Aorta (tissue), 5 donors: ENCODE results near the gene FREY1. TPM values are rescaled to one million over a fixed set of nuclear protein-coding genes. Genes with fewer than 3 reads are reported as not detected.
A peak's percentile ranks its signal among the peaks of the same experiment; 100 is the strongest.

ENCODE experiments used
- ATAC-seq: fragments of 200-7000 bp; cut with Tn5 transposase; one replicate; pipeline ENCODE4 v1.9.1; 2022; ENCODE audit warnings: moderate library complexity; ENCODE audit not compliant: low FRiP score
- DNase-seq, 2 donors: peaks; one replicate each; pipeline ENCODE4 v3.0.0-alpha.2; 2020
- H3K27ac ChIP-seq, 2 donors: one replicate each; pipeline ENCODE4 v1.5.1; 2013; ENCODE audit warnings: low read length in 2 of 2, mild to moderate bottlenecking in 2 of 2, moderate library complexity in 2 of 2, control low read depth in 1 of 2, inconsistent platforms in 1 of 2, low read depth in 1 of 2
- H3K27me3 ChIP-seq, 2 donors: one replicate each; pipeline ENCODE4 v1.6.1; 2013; ENCODE audit warnings: control low read depth in 1 of 2, low read length in 1 of 2, mild to moderate bottlenecking in 1 of 2, moderate library complexity in 1 of 2; ENCODE audit not compliant: insufficient read depth in 2 of 2, control insufficient read depth in 1 of 2
- H3K36me3 ChIP-seq, 2 donors: one replicate each; pipeline ENCODE4 v1.6.1; 2013; ENCODE audit warnings: control low read depth in 1 of 2, low read length in 1 of 2, mild to moderate bottlenecking in 1 of 2; ENCODE audit not compliant: insufficient read depth in 2 of 2, control insufficient read depth in 1 of 2
- H3K4me1 ChIP-seq, 2 donors: one replicate each; pipeline ENCODE4 v1.6.1; 2013; ENCODE audit warnings: low read length in 2 of 2, control low read depth in 1 of 2, mild to moderate bottlenecking in 1 of 2, moderate library complexity in 1 of 2; ENCODE audit not compliant: insufficient read depth in 2 of 2, control insufficient read depth in 1 of 2
- H3K4me3 ChIP-seq, 2 donors: one replicate each; pipeline ENCODE4 v1.5.1; 2013; ENCODE audit warnings: low read length in 2 of 2, control low read depth in 1 of 2, mild to moderate bottlenecking in 1 of 2
- H3K9me3 ChIP-seq: one replicate; pipeline ENCODE4 v1.6.1; 2013; ENCODE audit warnings: mild to moderate bottlenecking, low read length; ENCODE audit not compliant: control insufficient read depth
- whole genome bisulfite sequencing, 2 donors: extraction: QIAGEN DNeasy Blood & Tissue Kit; methylation state at CpG; one replicate each; pipeline ENCODE4 v1.1.7; 2013; 5-methylcytosine and 5-hydroxymethylcytosine counted together
- intact Hi-C, 2 donors: fragments of 100-400 bp; cut with DNase I; formaldehyde crosslinking; loops; one replicate each; pipeline versions ENCODE4 v1.14.2 to v1.15.0; 2022
- polyA plus RNA-seq, 2 donors: library from polyadenylated mRNA; stranded (reverse); fragments of 200-250 nt; gene quantifications; one replicate each; pipeline ENCODE4 v1.2.3, GENCODE V29; 2013
- total RNA-seq, 2 donors: library from RNA; stranded (reverse); fragmentation: NEBNext Ultra II Directional; extraction: Animal tissue kit (Norgen Biotek cat#: 25700); gene quantifications; one replicate each; pipeline ENCODE4 v1.2.1, GENCODE V29; 2021
- donor health status: healthy with polysubstance abuse.
- donor health status: Bipolar disorder and iron deficiency.
- donor health status: DM: no; HTN: no; CAD: no.
- donor health status: DM: no; HTN: no; CAD: no.
- donor health status: DM: yes; HTN: yes; CAD: no.

FREY1 gene
- total and polyA plus RNA-seq, 4 donors = 0.65 to 0.87 TPM; not detected in 2

- no peak for DNase-seq
- Histone ChIP-seq H3K36me3 (peaks cover 0 to 7% of the 10 kb centered on the region in 2 donors), H3K4me1 (peaks cover 0 to 2% of the 10 kb centered on the region in 2 donors), H3K9me3 (no peaks in the 10 kb centered on the region), H3K27ac (no peak overlapping the region), H3K4me3 (no peak overlapping the region), H3K27me3 (no peaks in the 10 kb centered on the region)
- no peak for ATAC-seq
- WGBS, 2 donors = 74 to 77% methylated on average over 6 of the region's 6 CpGs
- intact Hi-C loops = no loop called here
Observed at GRCh38 chr11:45881708-45882368, 25.2 kb downstream of the FREY1 start.

GRCh38 chr11:45880772-45881570, 26.1 kb downstream of the FREY1 start:
- 79 to 83% methylated on average over 15 of the region's 15 CpGs for WGBS, 2 donors
- H3K4me3 ChIP-seq = no peak overlapping the region
- ATAC-seq = no peak
- no peak for DNase-seq
- peaks cover 0 to 7% of the 10 kb centered on the region in 2 donors for H3K36me3 ChIP-seq
- no peak overlapping the region for H3K27ac ChIP-seq
- H3K27me3 ChIP-seq = no peaks in the 10 kb centered on the region
- H3K4me1 ChIP-seq = peaks cover 0 to 2% of the 10 kb centered on the region in 2 donors
- H3K9me3 ChIP-seq = no peaks in the 10 kb centered on the region
- intact Hi-C loops = no loop called here

- Histone ChIP-seq H3K27ac (no peak overlapping the region), H3K36me3 (peaks cover 0 to 10% of the 10 kb centered on the region in 2 donors), H3K4me1 (no peaks in the 10 kb centered on the region), H3K9me3 (no peaks in the 10 kb centered on the region), H3K4me3 (no peak overlapping the region), H3K27me3 (no peaks in the 10 kb centered on the region)
- intact Hi-C loops = no loop called here
- no peak for ATAC-seq
- no peak for DNase-seq
- WGBS, 2 donors = 81 to 86% methylated on average over 7 of the region's 7 CpGs
Observed at GRCh38 chr11:45879803-45880686, 27.0 kb downstream of the FREY1 start.

GRCh38 chr11:45877845-45878244, 29.2 kb downstream of the FREY1 start:
- intact Hi-C loops = no loop called here
- H3K4me1 ChIP-seq = no peaks in the 10 kb centered on the region
- no peak for ATAC-seq
- peaks cover 0 to 11% of the 10 kb centered on the region in 2 donors for H3K36me3 ChIP-seq
- WGBS, 2 donors = 93 to 95% methylated on average over 3 of the region's 3 CpGs
- H3K9me3 ChIP-seq = no peaks in the 10 kb centered on the region
- no peaks in the 10 kb centered on the region for H3K27me3 ChIP-seq
- DNase-seq = no peak
- H3K27ac ChIP-seq = no peak overlapping the region
- H3K4me3 ChIP-seq = no peak overlapping the region

GRCh38 chr11:45877221-45877620, 29.9 kb downstream of the FREY1 start:
- 65 to 66% methylated on average over 8 of the region's 8 CpGs for WGBS, 2 donors
- Histone ChIP-seq H3K4me3 (no peak overlapping the region), H3K27ac (no peak overlapping the region), H3K36me3 (peaks cover 0 to 11% of the 10 kb centered on the region in 2 donors), H3K27me3 (no peaks in the 10 kb centered on the region), H3K9me3 (no peaks in the 10 kb centered on the region), H3K4me1 (no peaks in the 10 kb centered on the region)
- no peak for ATAC-seq
- DNase-seq = no peak
- intact Hi-C loops = no loop called here

- ATAC-seq (no peak), DNase-seq (no peak)
- WGBS, 2 donors = 61 to 62% methylated on average over 6 of the region's 6 CpGs
- no peak overlapping the region for H3K27ac ChIP-seq
- intact Hi-C loops = no loop called here
- H3K4me1 ChIP-seq = no peaks in the 10 kb centered on the region
- no peaks in the 10 kb centered on the region for H3K27me3 ChIP-seq
- H3K36me3 ChIP-seq = peaks cover 0 to 16% of the 10 kb centered on the region in 2 donors
- no peaks in the 10 kb centered on the region for H3K9me3 ChIP-seq
- H3K4me3 ChIP-seq = no peak overlapping the region
Observed at GRCh38 chr11:45876401-45876800, 30.7 kb downstream of the FREY1 start.

- Histone ChIP-seq H3K4me1 (no peaks in the 10 kb centered on the region), H3K36me3 (peaks cover 0 to 39% of the 10 kb centered on the region in 2 donors), H3K4me3 (no peak overlapping the region), H3K27ac (no peak overlapping the region), H3K9me3 (no peaks in the 10 kb centered on the region), H3K27me3 (no peaks in the 10 kb centered on the region)
- 68 to 69% methylated on average over 9 of the region's 9 CpGs for WGBS, 2 donors
- no peak for DNase-seq
- intact Hi-C loops = no loop called here
- peak; percentile 68 for ATAC-seq
Observed at GRCh38 chr11:45872651-45873356, 34.3 kb downstream of the FREY1 start.

- Histone ChIP-seq H3K9me3 (no peaks in the 10 kb centered on the region), H3K27ac (no peak overlapping the region), H3K4me3 (no peak overlapping the region), H3K4me1 (no peaks in the 10 kb centered on the region), H3K27me3 (no peaks in the 10 kb centered on the region), H3K36me3 (peaks cover 0 to 36% of the 10 kb centered on the region in 2 donors)
- intact Hi-C loops = no loop called here
- WGBS, 2 donors = 91 to 95% methylated on average over 2 of the region's 2 CpGs
- ATAC-seq (no peak), DNase-seq (no peak)
Observed at GRCh38 chr11:45871638-45872037, 35.4 kb downstream of the FREY1 start.
